Ovary (tissue), 3 donors: ENCODE results near the gene SERHL2.

ENCODE experiments used
- CTCF ChIP-seq, 3 donors: fragments of 450-650 bp in 2 of 3; fragments of 200-600 bp in 1 of 3; IDR thresholded peaks; one replicate each; pipeline versions ENCODE4 v1.5.1 to v1.8.0; 2016 to 2022; ENCODE audit warnings: antibody characterized with exemption in 3 of 3, mild to moderate bottlenecking in 1 of 3
- EP300 ChIP-seq: sonication (generic); formaldehyde crosslinking; IDR thresholded peaks from one replicate; pipeline ENCODE4 v1.6.1; 2017; ENCODE audit warnings: antibody characterized with exemption
- POLR2A ChIP-seq: fragments of 450-650 bp; IDR thresholded peaks from one replicate; pipeline ENCODE4 v1.6.1; 2017; ENCODE audit warnings: antibody characterized with exemption, mild to moderate bottlenecking, moderate library complexity
- donor health status: DM: no; HTN: no; CAD: no.

- no peak for TF ChIP-seq CTCF (IDR thresholded peaks at IDR 0.05)
- TF ChIP-seq POLR2A, result no peak
- no peak for TF ChIP-seq EP300
These were observed 54.5 kb downstream of the SERHL2 start for GRCh38 chr22:42608136-42608822.
